Upper lobe of right lung (tissue), 1 donor: ENCODE data around the gene IQGAP2. TPM values are rescaled to one million over a fixed set of nuclear protein-coding genes. Genes with fewer than 3 reads are reported as not detected.

ENCODE experiments used
- ATAC-seq: fragments of 200-7000 bp; cut with Tn5 transposase; one replicate; pipeline ENCODE4 v1.9.1; 2020; ENCODE audit warnings: mild to moderate bottlenecking, moderate library complexity
- DNase-seq: peaks from one replicate; pipeline ENCODE4 v3.0.0-alpha.2; 2020
- H3K27ac ChIP-seq: fragments of 200-600 bp; one replicate; pipeline ENCODE4 v1.8.0; 2022
- H3K27me3 ChIP-seq: fragments of 200-600 bp; one replicate; pipeline ENCODE4 v1.8.0; 2022; ENCODE audit warnings: mild to moderate bottlenecking
- H3K36me3 ChIP-seq: fragments of 200-600 bp; one replicate; pipeline ENCODE4 v1.8.0; 2022
- H3K4me1 ChIP-seq: fragments of 200-600 bp; one replicate; pipeline ENCODE4 v1.8.0; 2022
- H3K4me3 ChIP-seq: fragments of 200-600 bp; one replicate; pipeline ENCODE4 v1.8.0; 2022; ENCODE audit warnings: mild to moderate bottlenecking
- H3K9me3 ChIP-seq: fragments of 200-600 bp; one replicate; pipeline ENCODE4 v1.8.0; 2022
- intact Hi-C: fragments of 100-400 bp; cut with DNase I; formaldehyde crosslinking; loops from one replicate; pipeline ENCODE4 v1.11.0; 2022
- total RNA-seq: library from RNA; stranded (reverse); fragmentation: NEBNext Ultra II Directional; extraction: Animal tissue kit (Norgen Biotek cat#: 25700); gene quantifications from one replicate; pipeline ENCODE4 v1.2.1, GENCODE V29; 2021
- TF ChIP-seq, protein P1 (sequence below): fragments of 200-600 bp; IDR thresholded peaks from one replicate; pipeline ENCODE4 v1.8.0; 2022; ENCODE audit warnings: antibody characterized with exemption
- donor health status: DM: no; HTN: yes; CAD: no; lungs with severe emphysema.

The IQGAP2 gene
- total RNA-seq, 1 donor from 2014 or later: 31.0 TPM

DNA sequence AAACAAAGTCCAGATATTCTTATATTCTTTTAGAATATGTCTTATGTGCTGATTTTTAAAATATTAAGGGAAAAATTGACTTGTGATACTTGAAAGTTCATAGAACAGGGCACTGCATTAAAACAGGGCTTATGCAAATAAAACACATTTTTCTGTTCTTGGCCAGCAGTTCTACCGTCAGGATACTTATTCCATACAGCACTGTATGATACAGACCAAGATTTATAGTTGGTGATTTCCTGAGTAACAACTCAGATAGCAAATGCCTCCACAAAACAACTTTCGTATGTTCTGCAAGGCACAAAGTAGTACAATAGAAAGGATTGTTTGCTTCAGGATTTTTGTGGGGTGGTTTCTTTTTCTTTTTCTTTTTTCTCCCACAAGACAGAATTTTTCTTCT, 150.2 kb downstream of the IQGAP2 start:
- intact Hi-C loops: no loop called here
- Histone ChIP-seq H3K27me3 (no peaks in the 10 kb centered on the region), H3K9me3 (no peaks in the 10 kb centered on the region), H3K4me1 (peaks cover 3% of the 10 kb centered on the region), H3K4me3 (no peak overlapping the region), H3K27ac (no peak overlapping the region), H3K36me3 (no peaks in the 10 kb centered on the region)
- DNase-seq (no peak), ATAC-seq (no peak)
- TF ChIP-seq, protein P1, sequence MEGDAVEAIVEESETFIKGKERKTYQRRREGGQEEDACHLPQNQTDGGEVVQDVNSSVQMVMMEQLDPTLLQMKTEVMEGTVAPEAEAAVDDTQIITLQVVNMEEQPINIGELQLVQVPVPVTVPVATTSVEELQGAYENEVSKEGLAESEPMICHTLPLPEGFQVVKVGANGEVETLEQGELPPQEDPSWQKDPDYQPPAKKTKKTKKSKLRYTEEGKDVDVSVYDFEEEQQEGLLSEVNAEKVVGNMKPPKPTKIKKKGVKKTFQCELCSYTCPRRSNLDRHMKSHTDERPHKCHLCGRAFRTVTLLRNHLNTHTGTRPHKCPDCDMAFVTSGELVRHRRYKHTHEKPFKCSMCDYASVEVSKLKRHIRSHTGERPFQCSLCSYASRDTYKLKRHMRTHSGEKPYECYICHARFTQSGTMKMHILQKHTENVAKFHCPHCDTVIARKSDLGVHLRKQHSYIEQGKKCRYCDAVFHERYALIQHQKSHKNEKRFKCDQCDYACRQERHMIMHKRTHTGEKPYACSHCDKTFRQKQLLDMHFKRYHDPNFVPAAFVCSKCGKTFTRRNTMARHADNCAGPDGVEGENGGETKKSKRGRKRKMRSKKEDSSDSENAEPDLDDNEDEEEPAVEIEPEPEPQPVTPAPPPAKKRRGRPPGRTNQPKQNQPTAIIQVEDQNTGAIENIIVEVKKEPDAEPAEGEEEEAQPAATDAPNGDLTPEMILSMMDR: no peak

DNA sequence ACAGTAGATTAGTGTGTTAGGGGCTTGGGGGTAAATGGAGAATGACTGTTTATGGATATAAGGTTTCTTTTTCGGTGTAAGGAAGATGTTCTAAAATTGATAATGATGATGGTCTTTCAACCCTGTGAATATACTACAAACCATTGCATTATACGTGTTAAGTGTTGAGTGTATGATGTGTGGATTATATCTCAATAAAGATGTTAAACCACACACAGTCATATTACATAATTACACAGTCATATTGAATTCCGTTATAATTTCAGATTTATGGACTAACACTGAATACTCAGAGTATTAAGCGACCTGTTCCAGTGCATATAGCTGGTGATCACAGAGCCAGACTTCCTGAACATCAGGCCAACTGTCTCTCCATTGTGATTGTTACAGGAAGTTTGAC, 152.0 kb downstream of the IQGAP2 start:
- no peaks in the 10 kb centered on the region for H3K4me1 ChIP-seq
- TF ChIP-seq, protein P1: no peak
- no peaks in the 10 kb centered on the region for H3K36me3 ChIP-seq
- DNase-seq (no peak), ATAC-seq (no peak)
- intact Hi-C loops: no loop called here
- no peaks in the 10 kb centered on the region for H3K9me3 ChIP-seq
- H3K4me3 ChIP-seq: no peak overlapping the region
- H3K27ac ChIP-seq: no peak overlapping the region
- no peaks in the 10 kb centered on the region for H3K27me3 ChIP-seq

- no peak overlapping the region for H3K27ac ChIP-seq
- H3K4me1 ChIP-seq: no peaks in the 10 kb centered on the region
- H3K4me3 ChIP-seq: no peak overlapping the region
- H3K36me3 ChIP-seq: no peaks in the 10 kb centered on the region
- no peaks in the 10 kb centered on the region for H3K9me3 ChIP-seq
- no peaks in the 10 kb centered on the region for H3K27me3 ChIP-seq
- no peak for ATAC-seq
- TF ChIP-seq, protein P1: no peak
- no peak for DNase-seq
- intact Hi-C loops: no loop called here
Observed at GRCh38 chr5:76555717-76556116, 152.6 kb downstream of the IQGAP2 start.

DNA sequence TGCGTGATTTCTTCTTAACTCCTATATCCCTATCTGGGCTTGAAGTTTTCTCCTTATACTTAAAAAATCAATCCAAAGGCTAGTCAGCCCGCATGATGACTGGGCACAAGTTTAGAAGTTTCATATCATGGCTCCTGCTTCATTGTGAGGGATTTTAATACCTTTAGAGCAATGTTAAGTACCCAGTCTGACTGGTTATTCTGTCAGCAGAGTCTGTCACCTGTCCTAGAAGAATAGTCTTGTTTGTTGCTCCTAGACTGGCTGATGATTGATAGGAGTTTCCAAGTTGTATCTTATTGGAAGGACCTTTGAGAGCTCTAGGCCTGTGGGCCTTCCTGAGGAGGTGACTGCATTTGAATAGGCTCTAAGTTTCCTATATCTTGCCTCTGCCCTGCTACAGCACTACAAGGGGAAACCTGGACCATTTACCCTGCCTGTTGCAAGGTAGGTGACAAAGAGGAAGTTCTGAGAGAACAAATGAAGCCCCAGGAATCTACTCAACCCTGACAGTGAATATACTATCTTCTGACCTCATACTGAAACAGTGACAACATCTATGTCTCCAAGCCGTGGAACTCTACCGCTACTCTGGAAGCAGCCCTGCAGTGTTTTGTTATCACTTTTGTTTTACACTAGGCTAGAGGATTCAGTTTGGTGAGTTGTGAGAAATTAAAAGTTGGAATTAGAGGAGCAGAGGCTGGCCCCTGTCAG, 153.6 kb downstream of the IQGAP2 start:
- H3K9me3 ChIP-seq: no peaks in the 10 kb centered on the region
- no peak overlapping the region for H3K4me3 ChIP-seq
- H3K27me3 ChIP-seq: no peaks in the 10 kb centered on the region
- intact Hi-C loops: no loop called here
- no peak overlapping the region for H3K27ac ChIP-seq
- ATAC-seq: no peak
- no peak for DNase-seq
- no peaks in the 10 kb centered on the region for H3K4me1 ChIP-seq
- H3K36me3 ChIP-seq: no peaks in the 10 kb centered on the region
- TF ChIP-seq, protein P1: no peak

DNA sequence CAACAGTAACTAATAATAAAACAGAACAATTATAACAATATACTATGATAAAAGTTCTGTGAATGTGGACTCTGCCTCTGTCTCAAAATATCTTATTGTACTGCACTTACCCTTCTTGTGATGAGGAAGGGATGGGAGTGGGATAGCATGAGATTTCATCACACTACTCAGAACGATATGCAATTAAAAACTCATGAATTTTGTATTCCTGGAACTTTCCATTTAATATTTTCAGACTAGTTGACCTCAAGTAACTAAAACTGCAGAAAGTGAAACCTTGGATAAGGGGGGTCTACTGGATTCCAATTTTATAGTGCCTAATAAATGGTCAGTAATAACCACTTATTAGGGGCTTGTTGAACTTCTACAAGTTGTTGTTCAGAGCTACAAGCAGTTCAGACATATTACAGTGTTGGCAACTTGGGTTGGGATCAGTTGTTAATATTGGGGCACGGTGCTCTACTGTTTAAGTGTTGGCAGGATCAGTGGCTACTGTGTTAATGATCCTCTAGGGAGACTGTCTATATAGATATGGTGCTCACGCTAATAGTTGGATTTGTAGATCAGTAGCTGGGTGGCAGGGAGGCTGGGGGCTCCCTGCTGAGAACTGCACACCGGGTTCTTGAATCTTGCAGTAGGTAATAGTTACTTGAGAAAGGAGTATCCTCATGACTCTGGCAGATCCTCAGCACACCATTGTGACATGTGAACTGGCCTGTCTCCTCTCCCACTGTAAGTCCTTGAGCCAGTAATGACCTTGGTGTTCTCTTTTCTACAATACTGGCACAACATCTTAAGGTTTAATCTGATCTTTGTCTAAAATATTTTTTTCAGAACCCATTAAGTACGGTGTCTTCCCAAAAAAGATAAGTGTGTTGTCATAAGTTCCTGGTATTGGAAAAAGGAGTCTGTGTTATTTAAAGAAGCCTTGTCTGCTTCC, 158.1 kb downstream of the IQGAP2 start:
- no peaks in the 10 kb centered on the region for H3K9me3 ChIP-seq
- intact Hi-C loops: no loop called here
- no peaks in the 10 kb centered on the region for H3K36me3 ChIP-seq

More for the DNA sequence above, 158.1 kb downstream of the IQGAP2 start:
- Histone ChIP-seq H3K4me1 (no peaks in the 10 kb centered on the region), H3K27me3 (no peaks in the 10 kb centered on the region), H3K4me3 (no peak overlapping the region), H3K27ac (no peak overlapping the region)
- TF ChIP-seq, protein P1: no peak
- no peak for DNase-seq
- ATAC-seq: no peak
